Spinal cord (tissue), 10 donors: ENCODE results near the gene DGKH. TPM values are rescaled to one million over a fixed set of nuclear protein-coding genes. Genes with fewer than 3 reads are reported as not detected.
"Not testable (repeated sequence)": the region's sequence is repeated elsewhere in the genome, so short reads cannot be mapped to it uniquely, and the experiment has no call there.

ENCODE experiments used
- DNase-seq, 6 donors: peaks; one replicate each; pipeline versions ENCODE4 v3.0.0 to v3.0.0-alpha.2; 2013 to 2015; ENCODE audit warnings: low spot score in 6 of 6, low read depth in 4 of 6
- H3K27ac ChIP-seq: one replicate; pipeline ENCODE4 v1.5.1; 2013; ENCODE audit warnings: low read depth, low read length, control low read depth
- H3K27me3 ChIP-seq: one replicate; pipeline ENCODE4 v1.6.1; 2013; ENCODE audit warnings: low read length; ENCODE audit not compliant: control insufficient read depth, insufficient read depth
- H3K36me3 ChIP-seq: one replicate; pipeline ENCODE4 v1.6.1; 2013; ENCODE audit warnings: low read length; ENCODE audit not compliant: control insufficient read depth, insufficient read depth
- H3K4me1 ChIP-seq: one replicate; pipeline ENCODE4 v1.6.1; 2013; ENCODE audit warnings: low read length; ENCODE audit not compliant: control insufficient read depth, insufficient read depth
- H3K4me3 ChIP-seq: one replicate; pipeline ENCODE4 v1.5.1; 2013; ENCODE audit warnings: low read depth, low read length, control low read depth
- H3K9me3 ChIP-seq: one replicate; pipeline ENCODE4 v1.6.1; 2013; ENCODE audit warnings: low read length; ENCODE audit not compliant: control insufficient read depth, insufficient read depth
- WGBS: methylation state at CpG from one replicate; pipeline ENCODE4 v1.1.5; 2013; ENCODE audit warnings: missing lambda C conversion rate; ENCODE audit not compliant: insufficient coverage; 5-methylcytosine and 5-hydroxymethylcytosine counted together
- polyA plus RNA-seq, 2 donors: library from polyadenylated mRNA; unstranded; fragments of 120-200 nt; gene quantifications; one replicate each; pipeline ENCODE4 v1.2.1, GENCODE V29; 2013; ENCODE audit not compliant: insufficient read length in 2 of 2
- total RNA-seq, 2 donors: library from RNA; depleted of rRNA in 1 of 2; stranded (reverse); fragments of 120-200 nt in 1 of 2; fragments of >200 nt in 1 of 2; gene quantifications; one replicate each; pipeline versions ENCODE4 v1.2.3 to v1.2.4, GENCODE V29; 2013 to 2014
- donor health status: healthy.

The DGKH gene
- total and polyA plus RNA-seq, 4 donors = 3.8 to 49.5 (median 6.3) TPM

- Histone ChIP-seq H3K9me3 (no peaks in the 10 kb centered on the region), H3K27ac (no peak overlapping the region), H3K4me1 (no peaks in the 10 kb centered on the region), H3K36me3 (no peaks in the 10 kb centered on the region), H3K27me3 (no peaks in the 10 kb centered on the region), H3K4me3 (no peak overlapping the region)
- WGBS = 100% methylated on average over 1 of the region's 6 CpGs
- DNase-seq = peak in 5 of 6 donors; percentile 15 to 84 (median 25)
Observed at GRCh38 chr13:42215578-42216421, 167.4 kb downstream of the DGKH start.

GRCh38 chr13:42216422-42216735 lies 167.9 kb downstream of the DGKH start:
- DNase-seq = no peak
- no peak overlapping the region for H3K4me3 ChIP-seq
- no peaks in the 10 kb centered on the region for H3K36me3 ChIP-seq
- H3K9me3 ChIP-seq = no peaks in the 10 kb centered on the region
- H3K27ac ChIP-seq = no peak overlapping the region
- H3K4me1 ChIP-seq = no peaks in the 10 kb centered on the region
- H3K27me3 ChIP-seq = no peaks in the 10 kb centered on the region
- WGBS = 100% methylated on average over 1 of the region's 1 CpG

- no peaks in the 10 kb centered on the region for H3K27me3 ChIP-seq
- WGBS = 100% methylated on average over 1 of the region's 3 CpGs
- no peaks in the 10 kb centered on the region for H3K4me1 ChIP-seq
- H3K9me3 ChIP-seq = no peaks in the 10 kb centered on the region
- H3K36me3 ChIP-seq = no peaks in the 10 kb centered on the region
- no peak for DNase-seq
- H3K27ac ChIP-seq = no peak overlapping the region
- no peak overlapping the region for H3K4me3 ChIP-seq
Observed at GRCh38 chr13:42218576-42218975, 170.1 kb downstream of the DGKH start.

GRCh38 chr13:42219051-42219450 lies 170.6 kb downstream of the DGKH start:
- Histone ChIP-seq H3K27me3 (no peaks in the 10 kb centered on the region), H3K36me3 (no peaks in the 10 kb centered on the region), H3K27ac (no peak overlapping the region), H3K9me3 (no peaks in the 10 kb centered on the region), H3K4me3 (no peak overlapping the region), H3K4me1 (no peaks in the 10 kb centered on the region)
- WGBS = no CpG with 5 or more reads among the region's 3 CpGs
- DNase-seq = no peak

DNA sequence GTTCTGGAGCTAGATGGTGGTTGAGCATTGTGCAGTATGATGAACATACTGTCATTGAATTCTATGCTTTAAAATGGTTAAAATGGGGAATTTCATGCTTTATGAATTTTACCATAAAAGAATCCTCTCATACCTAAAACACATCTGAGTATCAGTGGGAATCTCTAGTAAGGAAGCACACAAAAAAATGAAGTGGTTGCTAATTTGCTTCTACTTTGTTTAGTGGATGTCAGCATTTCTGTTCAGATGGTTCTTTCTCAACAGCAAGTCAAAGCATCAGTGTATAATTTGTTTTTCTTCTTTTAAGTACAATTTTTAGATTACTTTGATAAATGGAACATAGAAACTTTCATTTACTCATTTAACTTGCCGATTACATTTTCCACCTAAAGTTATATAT lies 171.4 kb downstream of the DGKH start:
- Histone ChIP-seq H3K27me3 (no peaks in the 10 kb centered on the region), H3K27ac (no peak overlapping the region), H3K9me3 (no peaks in the 10 kb centered on the region), H3K4me1 (no peaks in the 10 kb centered on the region), H3K36me3 (no peaks in the 10 kb centered on the region), H3K4me3 (no peak overlapping the region)
- no peak for DNase-seq
- 100% methylated on average over 1 of the region's 1 CpG for WGBS

- DNase-seq = no peak
- Histone ChIP-seq H3K4me3 (no peak overlapping the region), H3K27me3 (no peaks in the 10 kb centered on the region), H3K36me3 (no peaks in the 10 kb centered on the region), H3K27ac (no peak overlapping the region), H3K9me3 (no peaks in the 10 kb centered on the region), H3K4me1 (no peaks in the 10 kb centered on the region)
- 86% methylated on average over 3 of the region's 4 CpGs for WGBS
Observed at GRCh38 chr13:42221121-42221765, 172.8 kb downstream of the DGKH start.

DNA sequence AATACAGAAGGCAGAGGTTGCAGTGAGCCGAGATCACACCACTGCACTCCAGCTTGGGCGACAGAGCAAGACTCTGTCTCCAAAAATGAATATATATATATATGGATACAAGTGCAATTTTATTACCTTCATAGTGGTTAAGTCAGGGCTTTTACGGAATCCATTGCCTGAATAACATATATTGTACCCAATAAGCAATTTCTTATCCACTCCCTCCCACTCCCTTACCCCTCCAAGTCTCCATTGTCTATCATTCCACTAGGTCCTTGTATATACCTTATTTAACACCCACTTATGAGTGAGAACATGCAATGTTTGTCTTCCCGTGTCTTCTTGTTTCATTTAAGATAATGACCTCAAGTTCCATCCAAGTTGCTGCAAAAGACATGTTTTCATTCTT lies 175.2 kb downstream of the DGKH start:
- H3K36me3 ChIP-seq = no peaks in the 10 kb centered on the region
- no peaks in the 10 kb centered on the region for H3K9me3 ChIP-seq
- no peak overlapping the region for H3K27ac ChIP-seq
- H3K27me3 ChIP-seq = no peaks in the 10 kb centered on the region
- DNase-seq = no peak
- no peak overlapping the region for H3K4me3 ChIP-seq
- no CpG with 5 or more reads among the region's 4 CpGs for whole genome bisulfite sequencing
- H3K4me1 ChIP-seq = no peaks in the 10 kb centered on the region

GRCh38 chr13:42225051-42225450 lies 176.6 kb downstream of the DGKH start:
- H3K4me3 ChIP-seq = no peak overlapping the region
- no peaks in the 10 kb centered on the region for H3K9me3 ChIP-seq
- no peaks in the 10 kb centered on the region for H3K36me3 ChIP-seq
- WGBS = 91% methylated on average over 1 of the region's 2 CpGs
- no peaks in the 10 kb centered on the region for H3K27me3 ChIP-seq
- DNase-seq = no peak
- H3K27ac ChIP-seq = no peak overlapping the region
- H3K4me1 ChIP-seq = no peaks in the 10 kb centered on the region

DNA sequence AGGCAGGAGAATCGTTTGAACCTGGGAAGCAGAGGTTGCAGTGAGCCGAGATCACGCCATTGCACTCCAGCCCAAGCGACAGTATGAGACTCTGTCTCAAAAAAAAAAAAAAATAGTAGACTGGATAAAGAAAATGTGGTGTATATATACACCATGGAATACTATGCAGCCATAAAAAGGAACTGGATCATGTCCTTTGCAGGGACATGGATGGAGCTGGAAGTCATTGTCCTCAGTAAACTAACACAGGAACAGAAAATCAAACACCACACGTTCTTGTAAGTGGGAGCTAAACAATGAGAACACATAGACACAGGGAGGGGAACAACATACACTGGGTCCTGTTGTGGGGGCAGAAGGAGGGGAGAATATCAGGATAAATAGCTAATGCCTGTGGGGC lies 178.3 kb downstream of the DGKH start:
- not testable (repeated sequence) for DNase-seq, H3K36me3 ChIP-seq, H3K27me3 ChIP-seq, H3K4me1 ChIP-seq, H3K27ac ChIP-seq, H3K9me3 ChIP-seq, H3K4me3 ChIP-seq
- WGBS = 100% methylated on average over 1 of the region's 5 CpGs

DNA sequence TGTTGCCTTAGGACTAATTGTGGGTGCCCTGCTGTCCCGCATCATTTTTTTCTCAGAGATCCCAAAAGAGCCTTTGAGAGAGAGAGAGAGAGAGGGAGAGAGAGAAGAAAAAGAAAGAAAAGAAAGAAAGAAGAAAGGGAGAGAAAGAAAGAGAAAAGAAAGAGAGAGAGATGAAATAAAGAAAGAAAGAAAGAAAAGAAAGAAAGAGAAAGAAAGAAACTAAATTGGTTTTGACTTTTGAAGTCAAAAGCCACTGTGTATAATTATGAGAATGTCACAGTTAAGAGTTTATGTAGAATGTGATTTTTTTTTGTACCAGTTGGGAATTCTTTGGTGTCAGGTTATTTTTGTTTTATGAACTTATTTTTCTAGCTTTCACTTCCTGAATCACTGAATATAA lies 180.1 kb downstream of the DGKH start:
- WGBS = 100% methylated on average over 1 of the region's 1 CpG
- Histone ChIP-seq H3K27me3 (no peaks in the 10 kb centered on the region), H3K9me3 (no peaks in the 10 kb centered on the region), H3K4me3 (no peak overlapping the region), H3K27ac (no peak overlapping the region), H3K4me1 (no peaks in the 10 kb centered on the region), H3K36me3 (no peaks in the 10 kb centered on the region)
- no peak for DNase-seq
